Coronary artery (tissue), 2 donors: ENCODE measurements around the gene GORASP1.
A peak's percentile ranks its signal among the peaks of the same experiment; 100 is the strongest.

Source experiments
- DNase-seq: peaks from one replicate; pipeline ENCODE4 v3.0.0-alpha.2; 2017; ENCODE audit warnings: low spot score
- H3K27ac ChIP-seq, 2 donors: fragments of 200-600 bp; sonication (generic); one replicate each; pipeline ENCODE4 v1.5.1; 2016 to 2019
- H3K4me3 ChIP-seq: fragments of 200-600 bp; sonication (generic); 2 replicates; pipeline ENCODE4 v1.5.1; 2016; ENCODE audit warnings: mild to moderate bottlenecking, moderate library complexity
- TF ChIP-seq, protein P1 (sequence below): fragments of 200-600 bp; sonication (generic); IDR thresholded peaks from one replicate; pipeline ENCODE4 v1.5.1; 2019; ENCODE audit warnings: antibody characterized with exemption

Gene GORASP1

GRCh38 chr3:39122813-39123212, 15.4 kb upstream of the GORASP1 start:
- H3K4me3 ChIP-seq = no peak overlapping the region
- H3K27ac ChIP-seq = no peak overlapping the region
- no peak for DNase-seq
- TF ChIP-seq, protein P1, sequence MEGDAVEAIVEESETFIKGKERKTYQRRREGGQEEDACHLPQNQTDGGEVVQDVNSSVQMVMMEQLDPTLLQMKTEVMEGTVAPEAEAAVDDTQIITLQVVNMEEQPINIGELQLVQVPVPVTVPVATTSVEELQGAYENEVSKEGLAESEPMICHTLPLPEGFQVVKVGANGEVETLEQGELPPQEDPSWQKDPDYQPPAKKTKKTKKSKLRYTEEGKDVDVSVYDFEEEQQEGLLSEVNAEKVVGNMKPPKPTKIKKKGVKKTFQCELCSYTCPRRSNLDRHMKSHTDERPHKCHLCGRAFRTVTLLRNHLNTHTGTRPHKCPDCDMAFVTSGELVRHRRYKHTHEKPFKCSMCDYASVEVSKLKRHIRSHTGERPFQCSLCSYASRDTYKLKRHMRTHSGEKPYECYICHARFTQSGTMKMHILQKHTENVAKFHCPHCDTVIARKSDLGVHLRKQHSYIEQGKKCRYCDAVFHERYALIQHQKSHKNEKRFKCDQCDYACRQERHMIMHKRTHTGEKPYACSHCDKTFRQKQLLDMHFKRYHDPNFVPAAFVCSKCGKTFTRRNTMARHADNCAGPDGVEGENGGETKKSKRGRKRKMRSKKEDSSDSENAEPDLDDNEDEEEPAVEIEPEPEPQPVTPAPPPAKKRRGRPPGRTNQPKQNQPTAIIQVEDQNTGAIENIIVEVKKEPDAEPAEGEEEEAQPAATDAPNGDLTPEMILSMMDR = no peak

DNA sequence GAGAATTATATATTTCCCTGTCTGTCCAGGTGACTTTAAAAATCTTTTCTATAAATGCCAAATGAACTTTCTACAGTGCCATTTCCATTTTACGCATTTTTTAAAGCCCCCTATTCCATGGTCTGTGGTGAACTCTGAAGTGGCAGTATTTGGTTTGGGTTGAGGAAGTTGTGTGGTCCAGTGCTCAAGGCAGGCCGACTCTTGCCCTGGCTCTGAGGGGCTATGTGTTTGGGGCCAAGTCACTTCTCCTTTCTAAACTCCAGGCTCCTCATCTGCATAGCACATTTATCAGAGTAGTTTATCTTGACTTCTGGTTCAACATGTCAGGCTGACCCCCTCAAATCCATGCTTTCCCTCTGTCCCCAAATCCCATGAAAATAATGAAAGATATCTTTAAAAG, 14.2 kb upstream of the GORASP1 start:
- H3K27ac ChIP-seq = no peak overlapping the region
- DNase-seq = no peak
- TF ChIP-seq, protein P1 = no peak
- no peak overlapping the region for H3K4me3 ChIP-seq

DNA sequence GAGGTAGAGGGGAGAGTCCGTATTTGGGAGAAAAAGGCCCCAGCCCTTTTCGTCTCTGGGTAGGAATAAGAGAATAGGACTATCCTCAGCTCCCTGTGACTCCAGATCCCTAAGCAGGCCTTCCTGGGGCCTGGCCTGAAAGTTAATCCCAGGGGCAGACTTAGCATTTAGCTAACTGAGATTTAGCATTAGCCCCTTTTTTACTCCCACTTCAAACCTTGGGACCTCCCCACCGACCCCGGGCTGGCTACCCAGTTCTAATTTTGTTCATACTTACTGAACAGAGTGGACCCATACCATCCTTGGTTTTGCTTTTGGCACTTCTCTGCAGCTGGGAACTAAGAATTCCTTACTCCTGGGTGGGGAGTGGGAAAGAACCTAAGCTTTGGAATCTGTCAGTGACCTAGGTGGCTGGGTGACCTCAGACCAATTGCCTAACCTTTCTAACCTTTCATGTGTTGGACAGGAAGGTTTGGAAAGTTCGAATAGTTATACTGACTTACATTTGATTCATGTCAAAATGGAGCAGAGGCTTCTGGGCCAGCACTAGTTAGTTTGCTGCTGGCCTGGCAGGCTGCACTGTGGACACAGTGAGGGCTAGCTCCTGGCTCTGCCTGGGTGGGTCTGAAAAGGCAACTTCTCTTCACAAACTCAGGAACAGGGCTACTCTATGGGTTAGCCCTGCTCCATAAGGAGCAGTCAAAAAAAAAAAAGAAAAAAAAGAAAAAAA, 11.7 kb upstream of the GORASP1 start:
- no peak overlapping the region for H3K27ac ChIP-seq
- TF ChIP-seq, protein P1 = no peak
- no peak overlapping the region for H3K4me3 ChIP-seq
- no peak for DNase-seq

- TF ChIP-seq, protein P1 = no peak
- DNase-seq = no peak
Measured at GRCh38 chr3:39118079-39118478, 10.7 kb upstream of the GORASP1 start.

DNA sequence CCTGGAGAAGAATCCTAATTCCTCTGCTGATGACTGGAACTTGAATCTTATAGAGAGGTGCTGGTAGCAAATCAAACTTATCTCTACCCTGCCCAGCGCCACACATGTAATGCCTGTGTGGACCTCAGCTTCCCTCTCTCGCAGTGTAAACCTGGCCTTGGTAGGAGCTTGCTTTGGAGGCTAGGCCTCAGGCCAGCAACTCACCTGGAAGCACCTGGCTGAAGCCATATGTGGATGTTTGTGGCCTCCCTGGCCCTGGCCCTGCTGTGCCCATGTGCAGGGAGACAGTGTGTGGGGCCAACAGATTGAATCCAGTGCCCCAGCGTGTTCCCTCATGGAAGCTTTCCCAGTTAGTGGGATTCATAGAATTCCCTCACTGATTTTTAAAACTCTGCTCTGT, 8.4 kb upstream of the GORASP1 start:
- H3K4me3 ChIP-seq = no peak overlapping the region
- DNase-seq = no peak
- no peak overlapping the region for H3K27ac ChIP-seq
- TF ChIP-seq, protein P1 = no peak

More at GRCh38 chr3:39118079-39118478, 10.7 kb upstream of the GORASP1 start:
- Histone ChIP-seq H3K27ac (no peak overlapping the region), H3K4me3 (no peak overlapping the region)

- no peak for DNase-seq
- TF ChIP-seq, protein P1 = no peak
- H3K27ac ChIP-seq = no peak overlapping the region
Measured at GRCh38 chr3:39114456-39114855, 7.0 kb upstream of the GORASP1 start.

GRCh38 chr3:39113291-39113690, 5.9 kb upstream of the GORASP1 start:
- Histone ChIP-seq H3K27ac (no peak overlapping the region), H3K4me3 (no peak overlapping the region)
- TF ChIP-seq, protein P1 = no peak
- peak; percentile 63 for DNase-seq

More at GRCh38 chr3:39114456-39114855, 7.0 kb upstream of the GORASP1 start:
- H3K4me3 ChIP-seq = no peak overlapping the region
